ENCODE measurements around the gene AMY2B. TPM values are rescaled to one million over a fixed set of nuclear protein-coding genes. Genes with fewer than 3 reads are reported as not detected.
"Not testable (repeated sequence)": the region's sequence is repeated elsewhere in the genome, so short reads cannot be mapped to it uniquely, and the experiment has no call there.

AMY2B gene
- 30.1 TPM for total RNA-seq

DNA sequence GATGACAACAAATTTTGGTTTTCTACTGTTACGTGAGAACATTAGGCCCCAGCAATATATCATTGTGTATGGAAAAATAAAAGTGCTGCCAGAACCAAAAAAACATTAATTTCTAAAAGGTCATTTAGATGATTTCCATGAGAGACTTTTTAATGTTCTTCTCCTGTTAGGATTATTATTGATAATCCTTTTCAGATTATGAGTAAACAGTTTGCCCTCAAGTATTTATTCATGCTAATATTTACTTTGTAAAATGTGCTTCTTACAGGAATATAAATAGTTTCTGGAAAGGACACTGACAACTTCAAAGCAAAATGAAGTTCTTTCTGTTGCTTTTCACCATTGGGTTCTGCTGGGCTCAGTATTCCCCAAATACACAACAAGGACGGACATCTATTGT lies at the start of gene AMY2B:
Gene AMY2B (plus strand): TSS at position 301 of the 400 bp plus-strand sequence. CDS start 14 bp downstream, at position 315.
- H3K4me1 ChIP-seq (ENCODE audit: insufficient read depth, low read length); H3K9me3 ChIP-seq (ENCODE audit: low read depth, low read length); H3K4me3 ChIP-seq (ENCODE audit: low read length); H3K27me3 ChIP-seq (ENCODE audit: insufficient read depth, low read length): not testable (repeated sequence)

DNA sequence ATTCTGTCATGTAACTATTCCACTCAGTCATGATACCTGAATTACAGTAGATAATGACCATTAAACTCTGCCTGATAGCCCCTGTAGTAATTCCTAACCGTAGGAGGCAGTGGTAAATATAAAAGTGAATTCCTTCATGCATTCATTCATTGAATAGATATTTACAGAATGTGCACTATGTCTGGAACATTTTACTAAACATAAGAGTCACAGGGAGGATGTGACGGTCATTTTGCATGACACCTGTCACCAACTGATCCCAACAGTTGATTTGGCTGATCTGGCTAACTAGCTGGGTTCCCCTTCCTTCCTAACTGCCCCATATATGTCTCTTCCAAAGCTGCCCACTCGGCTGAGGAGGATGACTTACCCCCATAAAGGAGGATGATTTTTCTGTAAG lies 48.0 kb upstream of the AMY2B start:
- no peak overlapping the region for H3K4me3 ChIP-seq (ENCODE audit: low read length)
- H3K9me3 ChIP-seq (ENCODE audit: low read depth, low read length) = no peaks in the 10 kb centered on the region
- H3K27me3 ChIP-seq (ENCODE audit: insufficient read depth, low read length) = no peaks in the 10 kb centered on the region
- peaks cover 19% of the 10 kb centered on the region for H3K4me1 ChIP-seq (ENCODE audit: insufficient read depth, low read length)

DNA sequence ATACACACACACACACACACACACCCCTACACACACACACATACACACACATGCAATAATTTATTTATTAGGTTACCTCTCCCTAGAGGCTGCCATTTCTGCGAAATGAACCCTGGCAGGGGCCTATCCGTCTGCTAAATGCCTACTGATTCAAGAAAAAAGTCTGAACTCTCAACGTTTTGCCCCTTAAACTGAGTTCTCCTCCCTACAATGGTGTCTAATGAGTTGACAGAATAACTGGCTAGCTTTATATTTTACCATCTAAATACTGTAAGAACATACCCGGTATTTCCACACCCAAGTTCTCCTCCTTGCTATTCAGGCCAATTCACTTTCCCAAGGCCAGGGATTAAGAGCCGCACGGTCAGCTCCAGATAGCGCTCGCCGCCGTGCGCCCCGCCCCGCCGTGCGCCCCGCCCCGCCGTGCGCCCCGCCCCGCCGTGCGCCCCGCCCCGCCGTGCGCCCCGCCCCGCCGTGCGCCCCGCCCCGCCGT lies 46.2 kb upstream of the AMY2B start:
- H3K4me3 ChIP-seq (ENCODE audit: low read length) = peak overlapping the region; percentile 19
- no peaks in the 10 kb centered on the region for H3K27me3 ChIP-seq (ENCODE audit: insufficient read depth, low read length)
- H3K9me3 ChIP-seq (ENCODE audit: low read depth, low read length) = no peaks in the 10 kb centered on the region
- peaks cover 24% of the 10 kb centered on the region for H3K4me1 ChIP-seq (ENCODE audit: insufficient read depth, low read length)

DNA sequence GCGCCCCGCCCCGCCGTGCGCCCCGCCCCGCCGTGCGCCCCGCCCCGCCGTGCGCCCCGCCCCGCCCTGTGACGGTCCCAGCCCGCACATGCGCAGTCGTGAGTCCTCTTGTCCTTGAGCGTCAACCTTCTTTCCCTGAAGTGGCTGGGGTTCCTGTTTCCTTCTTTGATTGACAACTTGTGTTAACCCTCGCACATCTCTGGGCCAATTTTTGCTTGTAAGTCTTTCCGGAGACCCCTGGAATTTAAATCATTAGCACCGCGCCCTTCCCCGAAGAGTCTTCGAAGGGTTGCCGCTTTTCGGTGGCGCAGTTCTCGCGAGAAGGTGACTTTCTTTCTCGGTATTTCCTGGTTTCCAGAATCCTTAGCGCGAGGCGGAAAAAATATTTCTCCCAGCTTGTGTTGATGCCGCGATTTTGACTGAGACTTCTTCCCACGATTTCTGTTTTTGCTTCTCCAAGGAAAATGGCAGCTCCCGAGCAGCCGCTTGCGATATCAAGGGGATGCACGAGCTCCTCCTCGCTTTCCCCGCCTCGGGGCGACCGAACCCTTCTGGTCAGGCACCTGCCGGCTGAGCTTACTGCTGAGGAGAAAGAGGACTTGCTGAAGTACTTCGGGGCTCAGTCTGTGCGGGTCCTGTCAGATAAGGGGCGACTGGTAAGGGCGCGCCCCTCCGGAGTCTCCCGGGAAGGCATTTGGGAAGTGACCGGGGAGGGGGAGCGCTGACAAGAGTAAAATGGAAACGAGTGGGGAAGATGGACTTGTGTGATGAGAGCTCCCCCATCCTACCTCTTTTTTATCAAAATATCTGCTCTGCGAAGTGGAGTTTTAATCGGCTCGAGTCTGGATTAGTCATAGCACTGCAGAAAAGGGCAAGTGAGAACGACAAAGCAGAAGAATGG lies 45.5 kb upstream of the AMY2B start, which contains the start of gene RNPC3:
Gene RNPC3 (plus strand): TSS at position 93 of the 901 bp plus-strand sequence. CDS start 372 bp downstream, at position 465.
- Histone ChIP-seq H3K27me3 (ENCODE audit: insufficient read depth, low read length) (no peaks in the 10 kb centered on the region), H3K9me3 (ENCODE audit: low read depth, low read length) (no peaks in the 10 kb centered on the region), H3K4me3 (ENCODE audit: low read length) (peak within 1 kb of the TSS; percentile 94), H3K4me1 (ENCODE audit: insufficient read depth, low read length) (peaks cover 24% of the 10 kb centered on the region)

DNA sequence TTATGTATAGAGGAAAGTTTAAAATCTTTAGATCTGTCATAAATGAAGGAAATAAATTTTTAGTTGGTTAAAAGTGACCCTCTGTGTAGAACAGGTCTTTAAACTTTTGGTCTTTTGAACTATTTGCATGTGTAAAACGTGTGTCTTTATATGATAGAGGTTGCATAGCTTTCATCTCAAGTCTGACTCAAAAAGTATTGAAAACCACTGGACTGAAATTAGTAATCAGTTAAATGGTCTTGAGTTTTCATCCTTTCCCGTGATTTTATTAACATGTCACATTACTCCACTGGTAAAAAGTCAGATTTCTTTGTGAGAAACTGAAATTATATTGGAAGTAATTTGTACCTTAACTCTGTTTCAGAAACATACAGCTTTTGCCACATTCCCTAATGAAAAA lies 44.1 kb upstream of the AMY2B start:
- no peaks in the 10 kb centered on the region for H3K27me3 ChIP-seq (ENCODE audit: insufficient read depth, low read length)
- no peak overlapping the region for H3K4me3 ChIP-seq (ENCODE audit: low read length)
- peaks cover 24% of the 10 kb centered on the region for H3K4me1 ChIP-seq (ENCODE audit: insufficient read depth, low read length)
- H3K9me3 ChIP-seq (ENCODE audit: low read depth, low read length) = no peaks in the 10 kb centered on the region

DNA sequence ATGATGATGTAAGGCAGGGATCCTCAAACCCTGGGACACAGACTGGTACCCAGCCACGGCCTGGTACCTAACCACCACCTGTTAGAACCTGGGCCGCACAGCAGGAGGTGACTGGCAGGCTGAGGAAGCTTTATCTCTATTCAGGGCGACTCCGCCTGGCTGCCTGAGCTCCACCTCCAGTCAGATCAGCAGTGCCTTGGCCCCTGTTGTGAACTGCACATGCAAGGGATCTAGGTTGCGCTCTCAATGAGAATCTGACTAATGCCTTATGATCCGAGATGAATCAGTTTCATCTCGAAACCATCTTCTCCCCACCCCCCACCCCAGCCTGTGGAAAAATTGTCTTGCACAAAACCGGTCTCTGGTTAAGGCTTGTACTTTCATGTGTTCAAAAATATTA lies 41.6 kb upstream of the AMY2B start:
- H3K4me3 ChIP-seq (ENCODE audit: low read length) = no peak overlapping the region
- H3K4me1 ChIP-seq (ENCODE audit: insufficient read depth, low read length) = peaks cover 21% of the 10 kb centered on the region
- no peaks in the 10 kb centered on the region for H3K27me3 ChIP-seq (ENCODE audit: insufficient read depth, low read length)
- no peaks in the 10 kb centered on the region for H3K9me3 ChIP-seq (ENCODE audit: low read depth, low read length)

DNA sequence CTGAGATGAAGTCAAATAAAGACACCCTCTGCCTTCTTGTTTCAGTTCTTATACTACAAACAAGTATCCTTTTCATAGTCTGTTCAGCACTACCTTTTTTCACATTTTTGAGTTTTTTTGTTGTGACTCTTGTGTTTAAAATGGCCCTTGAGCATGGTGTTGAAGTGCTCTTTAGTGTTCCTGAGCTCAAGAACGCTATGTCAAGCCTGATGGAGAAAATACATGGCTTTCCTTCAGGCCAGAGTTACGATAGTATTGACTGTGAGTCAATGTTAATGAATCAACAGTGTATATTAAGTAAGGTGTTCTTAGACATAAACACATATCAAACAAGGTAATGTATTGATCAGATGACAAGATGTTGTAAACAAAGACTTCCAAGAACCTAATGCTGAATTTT lies 33.2 kb upstream of the AMY2B start:
- Histone ChIP-seq H3K27me3 (ENCODE audit: insufficient read depth, low read length) (no peaks in the 10 kb centered on the region), H3K4me1 (ENCODE audit: insufficient read depth, low read length) (no peaks in the 10 kb centered on the region)

DNA sequence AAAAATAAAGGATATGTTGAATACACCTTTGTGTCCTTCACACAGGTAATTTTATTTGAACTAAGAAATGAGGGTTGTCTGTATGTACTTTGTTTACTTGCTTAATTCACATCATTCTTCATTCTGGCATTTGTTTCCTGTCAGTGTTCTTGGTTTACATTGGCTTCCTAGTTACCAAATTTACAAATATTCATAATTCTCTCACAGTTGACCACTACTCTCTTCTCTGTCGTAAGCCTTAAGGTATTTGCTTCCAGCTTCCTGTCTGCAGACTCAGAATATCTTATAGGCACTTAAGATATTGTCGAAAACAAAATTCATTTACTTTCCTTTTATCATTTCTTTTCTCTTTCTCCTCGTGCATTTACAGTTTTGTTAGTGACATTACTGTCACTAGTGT lies 30.0 kb upstream of the AMY2B start:
- Histone ChIP-seq H3K9me3 (ENCODE audit: low read depth, low read length) (no peaks in the 10 kb centered on the region), H3K27me3 (ENCODE audit: insufficient read depth, low read length) (no peaks in the 10 kb centered on the region), H3K4me3 (ENCODE audit: low read length) (no peak overlapping the region), H3K4me1 (ENCODE audit: insufficient read depth, low read length) (no peaks in the 10 kb centered on the region)

More for the DNA sequence above, 33.2 kb upstream of the AMY2B start:
- Histone ChIP-seq H3K4me3 (ENCODE audit: low read length) (no peak overlapping the region), H3K9me3 (ENCODE audit: low read depth, low read length) (no peaks in the 10 kb centered on the region)

DNA sequence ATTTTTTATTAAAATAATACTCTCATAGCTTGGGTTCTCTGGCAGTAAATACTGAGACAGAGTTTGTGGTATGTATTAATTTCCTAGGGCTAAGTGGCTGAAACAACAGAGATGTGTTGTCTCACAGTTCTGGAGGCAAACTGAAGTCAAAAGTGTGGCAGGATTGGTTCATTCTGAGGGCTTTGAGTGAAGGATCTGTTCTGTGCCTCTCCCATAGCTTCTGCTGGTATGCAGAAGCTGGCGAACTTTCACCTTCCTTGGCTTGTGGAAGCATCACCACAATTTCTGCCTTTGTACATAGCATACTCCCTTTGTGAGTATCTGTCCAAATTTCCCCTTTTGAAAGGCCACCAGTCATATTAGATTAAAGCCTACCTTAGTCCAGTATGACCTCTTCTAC lies 24.9 kb upstream of the AMY2B start:
- Histone ChIP-seq H3K27me3 (ENCODE audit: insufficient read depth, low read length) (no peaks in the 10 kb centered on the region), H3K4me3 (ENCODE audit: low read length) (no peak overlapping the region), H3K4me1 (ENCODE audit: insufficient read depth, low read length) (no peaks in the 10 kb centered on the region), H3K9me3 (ENCODE audit: low read depth, low read length) (no peaks in the 10 kb centered on the region)

DNA sequence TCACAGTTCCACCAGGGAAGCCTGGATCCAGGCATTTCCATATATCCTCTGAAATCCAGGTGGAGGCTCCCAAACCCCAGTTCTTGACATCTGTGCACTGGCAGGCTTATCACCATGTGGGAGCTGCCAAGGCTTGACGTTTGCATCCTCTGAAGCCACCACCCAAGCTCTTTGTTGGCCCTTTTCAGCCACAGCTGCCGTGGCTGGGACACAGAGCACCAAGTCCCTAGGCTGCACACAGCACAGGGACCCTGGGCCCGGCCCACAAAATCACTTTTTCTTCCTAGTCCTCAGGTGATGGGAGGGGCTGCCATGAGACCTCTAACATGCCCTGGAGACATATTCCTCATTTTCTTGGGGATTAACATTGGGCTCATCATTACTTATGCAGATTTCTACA lies 23.5 kb upstream of the AMY2B start:
- Histone ChIP-seq H3K27me3 (ENCODE audit: insufficient read depth, low read length) (no peaks in the 10 kb centered on the region), H3K4me1 (ENCODE audit: insufficient read depth, low read length) (no peaks in the 10 kb centered on the region), H3K4me3 (ENCODE audit: low read length) (no peak overlapping the region), H3K9me3 (ENCODE audit: low read depth, low read length) (no peaks in the 10 kb centered on the region)

DNA sequence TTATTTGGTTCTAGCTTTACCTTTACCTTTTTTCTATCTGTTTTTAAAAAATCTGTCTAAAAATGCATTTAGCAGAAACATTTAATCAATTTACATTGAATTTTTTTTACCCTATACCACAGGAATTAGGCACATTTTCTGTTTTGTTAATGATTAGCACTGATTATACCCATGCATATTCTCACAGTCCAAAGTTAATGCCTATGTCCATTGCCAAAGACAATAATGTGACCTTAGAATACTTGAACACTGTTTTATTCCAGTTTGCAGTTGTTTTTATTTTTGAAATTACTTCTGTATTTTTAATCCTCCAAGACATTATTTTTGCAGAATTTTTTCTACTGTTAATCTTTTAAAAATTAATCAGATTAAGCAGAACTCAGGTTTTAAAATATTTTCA lies 11.0 kb upstream of the AMY2B start:
- Histone ChIP-seq H3K4me3 (ENCODE audit: low read length) (no peak overlapping the region), H3K4me1 (ENCODE audit: insufficient read depth, low read length) (peaks cover 6% of the 10 kb centered on the region), H3K9me3 (ENCODE audit: low read depth, low read length) (no peaks in the 10 kb centered on the region), H3K27me3 (ENCODE audit: insufficient read depth, low read length) (no peaks in the 10 kb centered on the region)

DNA sequence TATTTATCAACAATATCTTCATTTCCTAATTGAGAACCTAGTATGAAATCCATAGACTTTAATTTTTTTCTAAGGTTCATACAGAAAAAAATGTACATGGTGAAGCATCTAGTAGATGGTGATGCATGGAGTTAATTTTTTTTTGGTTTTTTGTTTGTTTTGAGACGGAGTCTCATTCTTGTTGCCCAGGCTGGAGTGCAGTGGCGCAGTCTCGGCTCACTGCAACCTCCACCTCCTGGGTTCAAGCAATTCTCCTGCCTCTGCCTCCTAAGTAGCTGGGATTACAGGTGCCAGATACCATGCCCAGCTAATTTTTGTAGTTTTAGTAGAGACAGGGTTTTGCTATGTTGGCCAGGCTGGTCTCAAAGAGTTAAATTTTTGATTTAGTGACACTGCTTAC lies 10.3 kb upstream of the AMY2B start:
- H3K9me3 ChIP-seq (ENCODE audit: low read depth, low read length); H3K4me3 ChIP-seq (ENCODE audit: low read length); H3K4me1 ChIP-seq (ENCODE audit: insufficient read depth, low read length); H3K27me3 ChIP-seq (ENCODE audit: insufficient read depth, low read length): not testable (repeated sequence)

DNA sequence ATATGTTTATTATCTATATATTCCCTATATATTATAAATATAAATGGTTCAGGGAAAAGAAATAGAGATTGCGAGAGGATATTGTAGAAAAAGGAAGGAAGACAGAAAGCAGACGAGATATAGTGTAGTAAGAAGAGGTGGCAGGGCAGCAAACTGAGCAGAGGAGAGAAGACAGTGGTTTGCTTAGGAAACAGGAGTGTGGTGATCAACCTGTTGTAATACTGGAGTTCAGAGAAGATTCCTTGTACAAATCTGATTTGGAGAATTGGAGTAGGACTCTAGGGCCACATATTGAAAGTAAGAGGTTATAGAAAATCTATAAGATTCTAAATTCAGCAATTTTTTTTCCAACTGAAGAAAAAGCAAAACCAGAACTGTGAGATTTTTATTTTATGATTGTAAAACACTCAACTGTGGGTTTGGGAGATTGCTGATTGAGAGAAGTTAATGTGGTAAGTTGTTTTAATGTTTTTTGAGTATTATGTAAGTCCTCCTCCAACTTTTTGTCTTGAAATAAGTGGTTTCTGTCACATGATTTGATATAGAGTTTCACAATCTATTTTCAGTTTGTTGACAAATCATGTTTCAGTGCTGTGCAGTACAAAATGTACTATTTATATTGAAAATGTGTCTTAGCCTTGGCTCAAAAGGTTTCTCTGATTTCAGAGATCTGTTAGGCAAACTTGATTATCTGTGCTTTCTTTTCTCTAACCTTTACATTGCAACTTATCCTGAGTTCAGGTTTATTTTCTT lies 9.6 kb upstream of the AMY2B start:
- Histone ChIP-seq H3K4me3 (ENCODE audit: low read length) (no peak overlapping the region), H3K4me1 (ENCODE audit: insufficient read depth, low read length) (peaks cover 6% of the 10 kb centered on the region), H3K27me3 (ENCODE audit: insufficient read depth, low read length) (no peaks in the 10 kb centered on the region), H3K9me3 (ENCODE audit: low read depth, low read length) (no peaks in the 10 kb centered on the region)

DNA sequence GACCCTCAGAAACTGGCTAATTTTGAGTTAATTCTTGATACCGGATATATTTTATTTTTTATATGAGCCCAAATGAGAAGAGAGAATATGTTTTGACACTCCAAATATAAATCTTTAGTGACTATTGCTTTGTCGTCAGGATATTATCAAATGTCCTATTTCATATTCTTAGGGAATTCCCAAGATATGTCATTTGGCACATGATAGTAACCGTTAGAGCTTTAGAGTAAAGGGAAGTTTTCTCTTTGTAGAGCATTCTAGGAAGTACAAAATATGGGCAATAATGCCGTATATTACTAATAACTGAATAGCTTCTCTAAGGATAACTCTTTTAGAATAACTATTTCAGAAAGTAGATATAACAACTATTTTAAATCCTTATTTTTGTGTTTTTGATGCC lies 8.3 kb upstream of the AMY2B start:
- Histone ChIP-seq H3K4me1 (ENCODE audit: insufficient read depth, low read length) (peaks cover 6% of the 10 kb centered on the region), H3K9me3 (ENCODE audit: low read depth, low read length) (no peaks in the 10 kb centered on the region), H3K27me3 (ENCODE audit: insufficient read depth, low read length) (no peaks in the 10 kb centered on the region), H3K4me3 (ENCODE audit: low read length) (no peak overlapping the region)

DNA sequence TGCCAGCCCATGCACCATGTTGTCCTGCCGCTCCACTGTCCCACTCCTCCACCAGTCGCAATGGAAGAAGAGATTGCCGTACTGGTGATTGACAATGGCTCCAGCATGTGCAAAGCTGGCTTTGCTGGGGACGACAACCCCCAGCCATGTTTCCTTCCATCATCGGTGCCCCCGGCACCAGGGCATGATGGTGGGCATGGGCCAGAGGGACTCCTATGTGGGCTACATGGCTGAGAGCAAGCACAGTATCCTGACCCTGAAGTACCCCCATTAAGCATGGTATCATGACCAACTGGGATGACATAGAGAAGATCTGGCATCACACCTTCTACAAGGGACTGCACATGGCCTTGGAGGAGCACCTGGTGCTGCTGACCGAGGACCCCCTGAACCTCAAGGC lies 1.9 kb upstream of the AMY2B start:
- no peak overlapping the region for H3K4me3 ChIP-seq (ENCODE audit: low read length)
- no peaks in the 10 kb centered on the region for H3K9me3 ChIP-seq (ENCODE audit: low read depth, low read length)
- no peaks in the 10 kb centered on the region for H3K4me1 ChIP-seq (ENCODE audit: insufficient read depth, low read length)
- H3K27me3 ChIP-seq (ENCODE audit: insufficient read depth, low read length) = no peaks in the 10 kb centered on the region
